Stimulated activated CD4-positive, alpha-beta T cell treated with anti-CD3 and anti-CD28 coated beads, Interleukin-1b, Interleukin-23, amount 100 ng/mL, for 4 hours (primary cell): ENCODE measurements around the gene F3.
"Not testable (repeated sequence)": the region's sequence is repeated elsewhere in the genome, so short reads cannot be mapped to it uniquely, and the experiment has no call there.

Source experiments
- DNase-seq, 2 donors: peaks; one replicate each; pipeline ENCODE4 v3.0.0-alpha.2; 2020; ENCODE audit warnings: low read depth in 2 of 2

Gene F3

GRCh38 chr1:94541246-94542087, at the start of gene F3:
TSS of gene F3 (minus strand) at chr1:94541759. CDS start at chr1:94541636, 123 bp downstream.
- DNase-seq, result peak; percentile 64 to 78

GRCh38 chr1:94590203-94591137, 48.9 kb upstream of the F3 start:
- no peak for DNase-seq

GRCh38 chr1:94589728-94590127, 48.2 kb upstream of the F3 start:
- DNase-seq, result no peak

- no peak for DNase-seq
Observed at GRCh38 chr1:94582565-94582964, 41.0 kb upstream of the F3 start.

GRCh38 chr1:94580367-94581115, 39.0 kb upstream of the F3 start:
- no peak for DNase-seq

GRCh38 chr1:94579876-94580294, 38.3 kb upstream of the F3 start:
- no peak for DNase-seq

- no peak for DNase-seq
Observed at GRCh38 chr1:94578856-94579255, 37.3 kb upstream of the F3 start.

GRCh38 chr1:94573917-94574316, 32.4 kb upstream of the F3 start:
- DNase-seq, result not testable (repeated sequence)

GRCh38 chr1:94572780-94573179, 31.2 kb upstream of the F3 start:
- no peak for DNase-seq

- DNase-seq, result not testable (repeated sequence)
Observed at GRCh38 chr1:94570965-94571364, 29.4 kb upstream of the F3 start.

GRCh38 chr1:94568806-94569205, 27.2 kb upstream of the F3 start:
- not testable (repeated sequence) for DNase-seq

- DNase-seq, result not testable (repeated sequence)
Observed at GRCh38 chr1:94567975-94568607, 26.5 kb upstream of the F3 start.

- DNase-seq, result not testable (repeated sequence)
Observed at GRCh38 chr1:94566436-94566835, 24.9 kb upstream of the F3 start.

GRCh38 chr1:94565901-94566300, 24.3 kb upstream of the F3 start:
- DNase-seq, result no peak

- DNase-seq, result no peak
Observed at GRCh38 chr1:94562519-94563260, 21.1 kb upstream of the F3 start.

GRCh38 chr1:94560333-94560732, 18.8 kb upstream of the F3 start:
- no peak for DNase-seq

GRCh38 chr1:94559921-94560320, 18.4 kb upstream of the F3 start:
- no peak for DNase-seq

- no peak for DNase-seq
Observed at GRCh38 chr1:94555091-94555490, 13.5 kb upstream of the F3 start.

GRCh38 chr1:94554580-94554979, 13.0 kb upstream of the F3 start:
- DNase-seq, result no peak

GRCh38 chr1:94553931-94554330, 12.4 kb upstream of the F3 start:
- no peak for DNase-seq

- DNase-seq, result no peak
Observed at GRCh38 chr1:94553323-94553730, 11.8 kb upstream of the F3 start.
